ENCODE data around the gene RER1. TPM values are rescaled to one million over a fixed set of nuclear protein-coding genes. Genes with fewer than 3 reads are reported as not detected.
A peak's percentile ranks its signal among the peaks of the same experiment; 100 is the strongest.

The RER1 gene
- total RNA-seq, 1 donor from 2014 or later, result 79.1 TPM

DNA sequence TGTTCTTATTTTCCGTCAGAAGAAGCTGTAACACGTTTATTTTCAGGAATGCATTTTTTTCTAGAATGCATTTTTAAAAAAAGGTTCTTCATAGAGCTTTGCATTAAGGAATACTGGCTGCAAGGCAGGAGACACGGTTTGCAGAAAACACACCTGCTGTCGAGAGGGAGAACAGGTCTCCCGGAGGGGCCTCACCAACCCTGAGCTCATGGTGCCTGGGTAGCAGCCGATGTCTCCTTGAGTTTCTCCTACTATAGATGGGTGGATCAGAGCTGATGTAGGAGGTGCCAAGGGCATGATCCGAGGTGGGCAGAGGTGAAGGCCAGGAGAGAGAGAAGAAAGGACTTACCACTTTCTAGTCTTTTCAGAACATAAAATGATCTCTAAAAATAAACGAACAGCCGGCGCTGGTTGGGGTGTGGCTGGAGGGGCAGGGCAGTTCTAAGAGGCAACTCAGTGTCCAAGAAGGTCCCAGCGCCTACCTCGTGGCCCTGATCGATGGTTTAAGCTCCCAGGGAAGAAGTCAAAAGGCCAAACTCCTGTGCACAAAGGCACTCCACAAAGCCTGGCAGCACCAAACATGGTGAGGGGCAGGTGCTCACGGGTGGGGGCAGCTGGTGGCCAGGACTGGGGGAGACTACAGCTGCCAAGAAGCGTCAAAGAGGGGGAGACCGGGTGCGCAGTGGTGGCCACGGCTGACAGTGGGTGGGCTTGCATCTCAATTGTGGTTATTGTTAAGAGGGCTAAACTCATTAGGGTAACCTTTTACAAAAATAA is 12.5 kb upstream of the RER1 start:
- H3K27me3 ChIP-seq (ENCODE audit: control insufficient read depth, insufficient read depth, low read length), result peaks cover 12% of the 10 kb centered on the region
- no peak for DNase-seq (ENCODE audit: low read depth)
- no peaks in the 10 kb centered on the region for H3K36me3 ChIP-seq (ENCODE audit: control insufficient read depth, insufficient read depth, low read length)
- TF ChIP-seq, protein P1, sequence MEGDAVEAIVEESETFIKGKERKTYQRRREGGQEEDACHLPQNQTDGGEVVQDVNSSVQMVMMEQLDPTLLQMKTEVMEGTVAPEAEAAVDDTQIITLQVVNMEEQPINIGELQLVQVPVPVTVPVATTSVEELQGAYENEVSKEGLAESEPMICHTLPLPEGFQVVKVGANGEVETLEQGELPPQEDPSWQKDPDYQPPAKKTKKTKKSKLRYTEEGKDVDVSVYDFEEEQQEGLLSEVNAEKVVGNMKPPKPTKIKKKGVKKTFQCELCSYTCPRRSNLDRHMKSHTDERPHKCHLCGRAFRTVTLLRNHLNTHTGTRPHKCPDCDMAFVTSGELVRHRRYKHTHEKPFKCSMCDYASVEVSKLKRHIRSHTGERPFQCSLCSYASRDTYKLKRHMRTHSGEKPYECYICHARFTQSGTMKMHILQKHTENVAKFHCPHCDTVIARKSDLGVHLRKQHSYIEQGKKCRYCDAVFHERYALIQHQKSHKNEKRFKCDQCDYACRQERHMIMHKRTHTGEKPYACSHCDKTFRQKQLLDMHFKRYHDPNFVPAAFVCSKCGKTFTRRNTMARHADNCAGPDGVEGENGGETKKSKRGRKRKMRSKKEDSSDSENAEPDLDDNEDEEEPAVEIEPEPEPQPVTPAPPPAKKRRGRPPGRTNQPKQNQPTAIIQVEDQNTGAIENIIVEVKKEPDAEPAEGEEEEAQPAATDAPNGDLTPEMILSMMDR (IDR thresholded peaks at IDR 0.05; ENCODE audit: insufficient read depth, low read length, poor library complexity, severe bottlenecking), result no peak
- no peak overlapping the region for H3K4me3 ChIP-seq (ENCODE audit: low read depth, low read length)

DNA sequence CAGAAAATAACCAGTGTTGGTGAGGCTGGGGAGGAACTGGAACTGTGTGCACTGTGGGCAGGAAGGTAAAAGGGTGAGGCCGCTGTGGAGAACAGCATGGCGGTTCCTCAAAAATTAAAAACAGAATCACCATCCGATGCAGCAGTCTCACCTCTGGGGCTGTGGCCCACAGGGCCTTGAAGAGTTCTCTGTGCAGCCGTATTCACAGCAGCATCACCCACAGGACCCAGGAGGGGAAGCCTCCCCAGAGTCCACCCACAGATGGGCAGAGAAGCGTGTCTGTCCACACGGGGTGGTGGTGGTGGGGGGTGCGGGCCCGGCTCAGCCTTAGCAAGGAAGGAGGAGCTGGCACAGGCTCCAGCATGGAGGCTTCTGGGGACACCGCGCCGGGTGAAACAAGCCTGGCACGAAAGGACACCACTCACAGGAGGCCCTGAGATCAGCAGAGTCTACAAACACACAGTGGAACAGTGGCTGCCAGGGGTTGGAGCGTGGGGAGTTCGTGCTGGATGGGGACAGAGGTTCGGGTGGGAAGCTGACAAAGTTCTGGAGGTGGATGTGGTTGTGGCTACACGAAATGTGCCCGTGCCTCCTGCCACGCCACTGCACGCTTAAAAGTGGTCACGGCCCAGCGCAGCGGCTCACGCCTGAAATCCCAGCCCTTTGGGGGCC is 11.8 kb upstream of the RER1 start:
- H3K36me3 ChIP-seq (ENCODE audit: control insufficient read depth, insufficient read depth, low read length), result no peaks in the 10 kb centered on the region
- TF ChIP-seq, protein P1 (IDR thresholded peaks at IDR 0.05; ENCODE audit: insufficient read depth, low read length, poor library complexity, severe bottlenecking), result no peak

DNA sequence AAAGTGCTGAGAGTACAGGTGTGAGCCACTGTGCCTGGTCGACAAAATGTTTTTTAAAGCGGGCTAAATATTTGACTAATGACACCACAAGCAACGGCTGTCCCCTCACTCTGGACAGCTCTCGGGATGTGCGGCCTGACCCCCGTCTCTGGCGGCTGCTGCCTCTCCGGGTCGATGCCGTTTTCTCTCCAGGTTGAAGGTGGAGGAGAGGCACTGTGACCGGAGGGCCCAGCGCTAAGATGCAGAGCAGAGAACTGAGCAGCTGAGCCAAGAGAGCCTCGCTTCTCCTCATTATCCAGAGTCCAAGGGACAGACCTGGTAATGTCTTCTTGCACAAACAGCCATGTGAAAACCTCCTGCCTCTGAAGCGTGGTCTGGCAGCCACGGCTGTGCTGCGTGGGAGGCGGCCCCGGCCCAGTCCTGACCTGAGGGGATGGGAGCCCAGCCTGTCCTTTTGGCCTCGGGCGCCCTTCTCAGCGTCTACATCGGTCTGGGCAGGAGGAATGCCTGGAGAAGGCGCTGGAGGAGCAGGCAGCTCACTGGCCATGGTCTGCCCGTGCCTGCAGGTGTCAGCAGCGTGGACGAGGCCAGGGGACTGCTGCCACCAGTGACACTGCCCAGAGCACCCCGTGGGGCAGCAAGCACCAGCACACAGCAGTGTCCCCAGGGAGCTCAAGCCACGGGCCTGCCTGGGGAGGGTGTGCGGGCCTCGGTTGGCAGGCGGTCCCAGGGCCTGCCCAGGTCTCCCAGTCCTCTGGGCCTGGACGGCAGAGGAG is 10.6 kb upstream of the RER1 start:
- H3K36me3 ChIP-seq (ENCODE audit: control insufficient read depth, insufficient read depth, low read length), result no peaks in the 10 kb centered on the region
- TF ChIP-seq, protein P1 (IDR thresholded peaks at IDR 0.05; ENCODE audit: insufficient read depth, low read length, poor library complexity, severe bottlenecking), result no peak
- no peak for DNase-seq (ENCODE audit: low read depth)

More for the DNA sequence above, 11.8 kb upstream of the RER1 start:
- Histone ChIP-seq H3K4me3 (ENCODE audit: low read depth, low read length) (no peak overlapping the region), H3K27me3 (ENCODE audit: control insufficient read depth, insufficient read depth, low read length) (peaks cover 12% of the 10 kb centered on the region)
- DNase-seq (ENCODE audit: low read depth), result no peak

DNA sequence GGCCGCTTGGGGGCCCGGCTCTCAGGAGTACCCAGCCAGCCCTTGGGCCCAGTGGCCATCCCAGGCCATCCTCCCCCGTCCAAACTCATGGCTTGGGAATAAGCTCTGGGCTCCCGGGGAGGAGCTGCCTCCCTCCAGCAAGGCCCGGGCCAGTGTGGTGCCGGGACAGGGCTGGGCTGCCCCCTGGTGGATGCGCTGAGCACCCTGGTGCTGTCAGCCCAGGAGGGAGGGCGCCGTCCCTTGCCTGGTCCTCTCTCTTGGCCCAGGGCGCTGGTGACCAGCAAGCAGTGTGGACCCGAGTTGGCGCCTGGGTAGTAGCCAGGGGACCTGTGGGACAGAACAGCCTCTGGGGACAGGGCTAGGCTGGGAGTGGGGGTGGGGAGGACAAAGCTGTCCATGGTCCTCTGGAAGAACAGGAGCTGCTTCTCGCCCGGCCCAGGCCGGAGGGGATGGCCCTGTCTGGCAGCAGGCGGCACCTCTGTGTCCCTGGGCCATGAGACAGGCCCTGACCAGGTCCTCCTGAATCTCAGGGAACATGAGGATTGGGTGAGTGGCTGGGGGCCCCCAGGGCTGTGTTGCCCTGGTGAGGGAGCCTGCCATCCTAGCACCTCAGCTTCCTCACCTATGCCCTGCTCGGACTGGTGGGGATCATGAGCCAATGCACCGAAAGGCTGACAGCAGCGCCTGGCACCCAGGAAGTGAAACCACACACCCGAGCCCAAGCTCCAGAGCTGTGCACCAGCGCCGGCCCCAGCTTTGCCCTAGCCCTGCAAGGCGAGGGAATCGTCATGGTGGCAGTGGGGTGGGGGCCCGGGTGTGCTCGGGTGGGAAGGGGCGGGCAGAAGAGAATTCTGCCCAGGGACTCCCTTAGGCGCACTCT is 9.7 kb upstream of the RER1 start:
- DNase-seq (ENCODE audit: low read depth), result no peak
- Histone ChIP-seq H3K27me3 (ENCODE audit: control insufficient read depth, insufficient read depth, low read length) (peaks cover 3% of the 10 kb centered on the region), H3K36me3 (ENCODE audit: control insufficient read depth, insufficient read depth, low read length) (no peaks in the 10 kb centered on the region), H3K4me3 (ENCODE audit: low read depth, low read length) (no peak overlapping the region)
- TF ChIP-seq, protein P1 (IDR thresholded peaks at IDR 0.05; ENCODE audit: insufficient read depth, low read length, poor library complexity, severe bottlenecking), result peak; percentile 97

More for the DNA sequence above, 10.6 kb upstream of the RER1 start:
- Histone ChIP-seq H3K4me3 (ENCODE audit: low read depth, low read length) (no peak overlapping the region), H3K27me3 (ENCODE audit: control insufficient read depth, insufficient read depth, low read length) (peaks cover 3% of the 10 kb centered on the region)

DNA sequence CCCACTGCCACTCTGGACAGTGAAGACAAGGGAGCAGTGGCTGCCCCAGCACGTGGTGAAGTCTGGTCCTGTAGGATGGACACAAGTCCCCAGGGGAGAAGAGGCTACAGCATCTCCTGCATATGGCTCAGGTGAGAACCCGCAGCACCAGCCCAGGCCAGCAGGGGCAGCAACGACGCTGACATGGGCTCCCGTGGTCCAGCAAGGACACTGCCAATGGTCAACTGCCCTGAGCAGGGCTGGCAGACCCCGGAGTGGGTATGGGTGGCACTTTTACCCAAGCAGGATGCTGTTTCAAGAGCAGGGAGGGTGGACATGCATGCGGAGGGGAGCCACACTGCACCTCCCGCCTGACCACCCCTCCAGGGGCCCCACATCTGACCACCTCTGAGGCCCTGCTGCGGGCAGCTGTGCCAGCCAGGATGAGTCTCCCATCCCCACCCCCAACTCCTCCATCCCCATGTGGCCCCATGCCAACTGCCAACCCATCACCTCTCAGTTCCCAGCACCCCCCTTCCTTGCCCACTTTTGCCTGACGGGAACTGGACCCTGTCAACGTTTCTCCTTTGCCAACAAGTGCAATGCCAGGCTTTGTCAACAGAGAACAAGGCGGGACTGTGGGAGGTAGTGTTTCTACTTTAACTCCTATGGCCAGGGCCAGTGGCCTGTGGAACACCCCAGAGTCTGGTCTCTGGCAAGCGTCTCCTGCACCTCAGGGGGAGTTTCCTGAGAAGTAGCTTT is 8.8 kb upstream of the RER1 start:
- H3K4me3 ChIP-seq (ENCODE audit: low read depth, low read length), result no peak overlapping the region
- DNase-seq (ENCODE audit: low read depth), result no peak
- no peaks in the 10 kb centered on the region for H3K36me3 ChIP-seq (ENCODE audit: control insufficient read depth, insufficient read depth, low read length)
- TF ChIP-seq, protein P1 (IDR thresholded peaks at IDR 0.05; ENCODE audit: insufficient read depth, low read length, poor library complexity, severe bottlenecking), result peak; percentile 60
- peaks cover 3% of the 10 kb centered on the region for H3K27me3 ChIP-seq (ENCODE audit: control insufficient read depth, insufficient read depth, low read length)

All from kidney epithelial cell (primary cell).